GM21717 (cell line): ENCODE results near the gene MEN1.
A peak's percentile ranks its signal among the peaks of the same experiment; 100 is the strongest.

Source experiments
- ATAC-seq: cut with Tn5 transposase; IDR thresholded peaks from one replicate; pipeline ENCODE4 v1.9.1; 2021; ENCODE audit warnings: mild to moderate bottlenecking, moderate library complexity; ENCODE audit not compliant: unreplicated experiment

MEN1 gene

DNA sequence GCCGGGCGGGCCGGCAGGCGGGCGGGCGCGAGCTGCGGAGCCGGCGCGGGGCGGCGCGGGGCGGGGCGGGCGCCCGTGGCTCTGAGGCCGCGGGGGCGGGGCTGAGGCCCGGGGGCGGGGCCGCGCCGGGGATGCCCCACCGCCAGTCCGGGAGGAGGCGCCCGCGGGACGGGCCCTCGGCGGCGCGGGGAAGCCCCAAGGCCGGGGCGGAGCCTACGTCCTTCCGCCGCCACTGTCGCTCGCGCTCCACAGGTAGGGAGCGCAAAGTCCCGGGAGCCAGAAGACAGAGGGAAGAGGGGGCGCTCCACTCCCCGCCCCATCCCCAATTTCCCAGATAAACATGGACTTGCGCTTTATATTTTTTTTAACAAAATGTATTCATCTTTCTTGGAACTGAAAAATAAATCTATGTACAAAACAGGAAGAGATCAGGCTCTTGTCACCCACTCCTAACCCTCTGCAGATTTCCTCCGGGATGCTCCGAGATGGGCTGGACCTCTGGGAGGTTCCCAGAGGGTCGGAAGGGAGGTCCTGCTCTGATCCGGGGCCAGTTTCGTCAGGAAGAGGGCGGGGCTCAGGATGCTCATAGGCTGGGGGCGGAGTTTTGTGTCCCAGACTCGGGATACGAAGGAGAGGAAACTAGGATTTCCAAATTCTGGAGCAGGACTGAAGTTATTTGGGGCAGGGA lies 7.0 kb downstream of the MEN1 start, which contains the start of gene MAP4K2:
TSS of gene MAP4K2 (minus strand) at position 57 of the 688 bp plus-strand sequence. CDS start 65 bp downstream, outside the sequence.
- ATAC-seq = peak; percentile 45

GRCh38 chr11:64802370-64803157 lies 7.8 kb downstream of the MEN1 start:
- ATAC-seq = peak; percentile 9

GRCh38 chr11:64801561-64802369 lies 8.6 kb downstream of the MEN1 start:
- ATAC-seq = no peak

- ATAC-seq = no peak
Observed at GRCh38 chr11:64801158-64801464, 9.2 kb downstream of the MEN1 start.

GRCh38 chr11:64800303-64801157 lies 9.8 kb downstream of the MEN1 start:
- no peak for ATAC-seq

GRCh38 chr11:64799623-64800302 lies 10.6 kb downstream of the MEN1 start:
- ATAC-seq = no peak

DNA sequence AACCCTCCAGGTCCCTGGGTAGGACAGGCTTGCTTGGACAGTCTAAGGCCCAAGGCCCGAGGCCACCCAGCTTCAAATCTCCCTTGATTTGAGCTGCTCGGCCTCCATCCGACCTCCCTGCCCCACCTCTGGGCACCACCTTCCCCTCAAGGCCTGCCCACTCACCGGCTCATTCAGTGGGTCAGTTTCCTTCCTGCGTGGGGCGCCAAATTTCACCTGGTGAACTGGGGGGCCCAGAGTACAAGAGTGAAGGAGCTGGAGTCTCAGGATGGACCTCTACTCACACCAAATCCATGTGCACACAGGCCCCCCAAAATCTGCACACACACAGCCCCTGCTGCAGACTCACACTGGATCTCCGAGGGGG lies 11.1 kb downstream of the MEN1 start:
- ATAC-seq = no peak

GRCh38 chr11:64796757-64797541 lies 13.4 kb downstream of the MEN1 start:
- no peak for ATAC-seq

DNA sequence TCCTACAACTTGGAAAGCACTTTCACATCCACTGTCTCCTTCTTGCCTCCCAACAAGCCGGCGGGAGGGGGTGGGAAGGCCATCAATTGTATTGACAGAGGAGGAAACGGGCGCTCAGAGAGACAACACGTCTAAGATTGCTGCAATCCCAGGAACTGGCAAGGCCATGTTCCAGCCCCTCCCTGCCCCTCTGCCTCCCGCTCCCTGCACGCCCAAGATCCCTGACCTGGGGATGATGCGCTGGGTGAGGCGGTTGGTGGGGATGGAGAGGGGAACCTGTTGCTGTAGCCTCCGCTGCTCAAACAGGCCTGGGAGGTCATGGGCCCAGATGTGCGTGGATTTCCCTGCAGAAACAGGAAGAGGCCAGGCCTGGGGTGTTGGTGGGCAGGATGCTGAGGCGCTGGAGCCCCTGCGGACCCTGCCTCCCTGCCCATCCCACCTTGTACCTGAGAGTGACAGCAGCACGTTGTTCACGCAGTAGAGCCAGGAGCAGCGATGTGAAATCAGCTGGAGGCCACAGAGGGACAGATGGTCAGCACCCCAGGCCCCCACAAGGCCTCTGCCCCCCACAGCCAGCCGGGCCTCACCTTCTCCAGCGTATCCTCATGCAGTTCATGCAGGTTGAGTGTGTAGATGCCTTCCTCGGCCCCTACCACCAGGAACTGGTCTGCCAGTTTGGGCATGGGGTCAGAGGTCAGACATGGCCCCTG lies 14.1 kb downstream of the MEN1 start:
- no peak for ATAC-seq

GRCh38 chr11:64794526-64794925 lies 15.8 kb downstream of the MEN1 start:
- ATAC-seq = no peak

GRCh38 chr11:64793271-64794160 lies 16.8 kb downstream of the MEN1 start:
- ATAC-seq = no peak

- no peak for ATAC-seq
Observed at GRCh38 chr11:64792482-64792881, 17.9 kb downstream of the MEN1 start.

DNA sequence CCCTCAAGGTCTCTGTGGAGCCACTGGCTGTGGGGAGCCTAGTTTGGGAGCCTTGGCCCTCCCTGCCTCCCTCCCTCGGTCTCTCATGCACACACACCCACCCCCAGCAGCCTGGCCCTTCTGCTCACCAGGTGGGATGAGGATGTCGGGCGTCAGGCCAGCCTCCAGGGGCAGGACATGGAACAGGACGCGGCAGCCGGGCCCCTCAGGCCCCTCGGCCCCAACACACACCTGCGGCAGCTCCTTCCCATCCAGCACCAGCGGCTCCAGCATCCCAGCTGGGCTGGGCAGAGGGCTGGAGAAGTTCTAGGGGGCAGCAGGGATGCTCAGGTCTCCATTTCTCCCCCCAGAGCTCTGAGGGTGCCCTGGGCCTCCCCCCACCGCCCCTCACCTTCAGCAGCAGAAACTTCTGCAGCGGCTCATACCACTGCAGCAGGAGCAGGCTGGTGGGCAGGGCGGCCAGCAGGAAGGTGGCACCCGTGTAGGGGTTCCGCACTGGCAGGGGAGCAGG lies 18.5 kb downstream of the MEN1 start:
- no peak for ATAC-seq

- ATAC-seq = no peak
Observed at GRCh38 chr11:64790205-64791095, 19.9 kb downstream of the MEN1 start.

- ATAC-seq = no peak
Observed at GRCh38 chr11:64789331-64790204, 20.8 kb downstream of the MEN1 start.
